Urinary bladder (tissue), 4 donors: Measurements from ENCODE around the gene IRF5. TPM values are rescaled to one million over a fixed set of nuclear protein-coding genes. Genes with fewer than 3 reads are reported as not detected.
"Not testable (repeated sequence)": the region's sequence is repeated elsewhere in the genome, so short reads cannot be mapped to it uniquely, and the experiment has no call there.

Experiments
- DNase-seq: peaks from one replicate; pipeline ENCODE4 v3.0.0-alpha.2; 2015; ENCODE audit errors: extremely low spot score
- H3K27ac ChIP-seq: one replicate; pipeline ENCODE4 v1.5.1; 2013; ENCODE audit warnings: low read depth, mild to moderate bottlenecking, moderate library complexity
- H3K36me3 ChIP-seq: one replicate; pipeline ENCODE4 v1.6.1; 2013; ENCODE audit warnings: mild to moderate bottlenecking, moderate library complexity; ENCODE audit not compliant: insufficient read depth
- H3K4me1 ChIP-seq: one replicate; pipeline ENCODE4 v1.6.1; 2013; ENCODE audit warnings: mild to moderate bottlenecking, moderate library complexity; ENCODE audit not compliant: insufficient read depth
- H3K4me3 ChIP-seq: one replicate; pipeline ENCODE4 v1.5.1; 2013; ENCODE audit warnings: low read depth, low read length
- WGBS: extraction: QIAGEN DNeasy Blood & Tissue Kit; methylation state at CpG from one replicate; pipeline ENCODE4 v1.1.7; 2013; 5-methylcytosine and 5-hydroxymethylcytosine counted together
- polyA plus RNA-seq: library from polyadenylated mRNA; stranded (reverse); fragments of 200-250 nt; gene quantifications from one replicate; pipeline ENCODE4 v1.2.3, GENCODE V29; 2013
- total RNA-seq: library from RNA; depleted of rRNA; stranded (reverse); fragments of >200 nt; gene quantifications from one replicate; pipeline ENCODE4 v1.2.3, GENCODE V29; 2014
- donor health status: healthy with polysubstance abuse.
- donor health status: healthy.

Gene IRF5
- total and polyA plus RNA-seq, 2 donors = 5.0 to 5.3 TPM

- not testable (repeated sequence) for DNase-seq, H3K4me3 ChIP-seq, H3K27ac ChIP-seq, H3K4me1 ChIP-seq, H3K36me3 ChIP-seq
- 93% methylated on average over 14 of the region's 20 CpGs for WGBS
Measured at GRCh38 chr7:128912709-128913495, 24.8 kb upstream of the IRF5 start.

GRCh38 chr7:128913870-128914565 lies 23.7 kb upstream of the IRF5 start:
- Histone ChIP-seq H3K36me3 (no peaks in the 10 kb centered on the region), H3K4me3 (no peak overlapping the region), H3K27ac (no peak overlapping the region), H3K4me1 (no peaks in the 10 kb centered on the region)
- WGBS = 92% methylated on average over 10 of the region's 10 CpGs
- DNase-seq = no peak

- Histone ChIP-seq H3K36me3 (no peaks in the 10 kb centered on the region), H3K27ac (no peak overlapping the region), H3K4me1 (no peaks in the 10 kb centered on the region), H3K4me3 (no peak overlapping the region)
- 36% methylated on average over 11 of the region's 11 CpGs for WGBS
- no peak for DNase-seq
Measured at GRCh38 chr7:128914566-128915151, 23.1 kb upstream of the IRF5 start.

DNA sequence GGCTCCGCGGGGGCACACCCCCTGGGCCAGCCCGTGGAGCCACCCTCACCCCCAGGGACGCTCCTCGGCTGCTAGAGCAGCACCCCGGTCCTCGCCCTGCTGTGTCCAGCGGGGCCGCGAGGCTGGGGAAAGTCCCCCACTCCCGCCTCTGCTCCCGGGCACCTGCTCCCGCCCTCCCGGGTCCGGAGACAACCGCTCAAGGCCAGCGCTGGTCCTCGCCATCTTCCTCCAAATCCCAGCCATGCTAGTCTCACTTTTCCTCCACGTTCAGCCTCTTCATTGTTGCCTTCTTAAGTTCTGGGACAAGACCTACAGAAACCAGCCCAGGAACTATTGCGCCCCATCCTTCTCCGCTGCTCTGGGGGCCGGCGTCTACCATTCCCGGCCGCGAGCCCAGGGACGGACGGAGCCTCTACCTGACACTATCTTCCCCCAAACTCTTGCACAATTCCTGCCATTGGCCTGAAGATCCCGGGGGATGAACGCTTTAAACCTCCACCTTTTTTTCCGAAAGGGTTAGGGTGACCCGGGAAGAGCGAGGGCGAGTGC lies 22.4 kb upstream of the IRF5 start:
- 2% methylated on average over 34 of the region's 34 CpGs for WGBS
- H3K4me1 ChIP-seq = no peaks in the 10 kb centered on the region
- H3K36me3 ChIP-seq = no peaks in the 10 kb centered on the region
- peak overlapping the region; percentile 10 for H3K4me3 ChIP-seq
- no peak overlapping the region for H3K27ac ChIP-seq
- no peak for DNase-seq

DNA sequence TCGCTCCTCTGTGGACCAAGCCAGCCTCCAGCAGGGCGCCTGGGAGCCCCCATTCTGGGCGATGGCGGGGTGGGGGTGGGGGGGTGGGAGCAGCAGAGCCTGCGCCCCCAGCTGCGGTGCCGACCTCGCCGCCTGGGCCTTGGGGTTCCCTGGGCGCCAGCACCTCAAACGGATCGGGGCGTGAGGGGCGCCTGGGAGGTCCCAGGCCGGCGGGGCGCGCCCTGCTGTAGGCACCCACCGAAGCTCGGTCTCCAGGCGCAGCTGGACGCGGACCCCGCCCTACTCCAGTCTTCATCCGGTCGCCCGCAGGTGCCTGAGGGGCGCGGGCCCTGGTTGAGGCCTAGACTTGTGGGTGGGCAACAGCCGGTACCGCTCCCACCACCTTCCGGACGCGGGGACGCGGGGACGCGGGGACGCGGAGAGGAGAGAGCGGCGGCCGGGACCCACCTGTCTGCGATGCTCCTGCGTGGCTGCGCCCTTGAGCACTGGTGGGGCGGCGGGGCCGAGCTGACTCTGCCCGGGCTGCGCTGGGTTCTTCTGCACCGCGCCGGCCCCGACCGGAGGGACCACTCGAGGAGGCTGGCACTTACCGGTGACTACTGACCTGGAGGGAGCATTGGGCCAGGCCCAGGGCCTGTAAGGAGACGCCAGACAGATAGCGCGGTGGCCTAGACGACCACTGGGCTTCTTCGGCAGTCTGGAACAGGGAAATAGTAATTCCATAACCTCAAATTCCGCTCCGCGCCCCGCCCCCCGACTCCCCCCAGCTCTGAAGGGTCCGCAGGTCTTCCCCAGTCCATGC lies 21.7 kb upstream of the IRF5 start:
- no peak for DNase-seq

GRCh38 chr7:128916643-128916915 lies 21.1 kb upstream of the IRF5 start:
- WGBS = 91% methylated on average over 7 of the region's 7 CpGs
- DNase-seq = no peak
- H3K36me3 ChIP-seq = no peaks in the 10 kb centered on the region
- no peak overlapping the region for H3K4me3 ChIP-seq
- H3K4me1 ChIP-seq = no peaks in the 10 kb centered on the region
- H3K27ac ChIP-seq = no peak overlapping the region

More for the DNA sequence above, 21.7 kb upstream of the IRF5 start:
- Histone ChIP-seq H3K4me1 (no peaks in the 10 kb centered on the region), H3K36me3 (no peaks in the 10 kb centered on the region), H3K4me3 (peak overlapping the region; percentile 10), H3K27ac (no peak overlapping the region)
- WGBS = 22% methylated on average over 69 of the region's 69 CpGs

- Histone ChIP-seq H3K27ac (no peak overlapping the region), H3K4me1 (no peaks in the 10 kb centered on the region), H3K4me3 (no peak overlapping the region), H3K36me3 (no peaks in the 10 kb centered on the region)
- DNase-seq = no peak
- 90% methylated on average over 2 of the region's 2 CpGs for WGBS
Measured at GRCh38 chr7:128917122-128917521, 20.6 kb upstream of the IRF5 start.

- Histone ChIP-seq H3K4me1 (no peaks in the 10 kb centered on the region), H3K27ac (no peak overlapping the region), H3K4me3 (no peak overlapping the region), H3K36me3 (no peaks in the 10 kb centered on the region)
- WGBS = 77% methylated on average over 8 of the region's 8 CpGs
- no peak for DNase-seq
Measured at GRCh38 chr7:128918016-128918665, 19.6 kb upstream of the IRF5 start.

GRCh38 chr7:128919241-128919640 lies 18.5 kb upstream of the IRF5 start:
- Histone ChIP-seq H3K4me3 (no peak overlapping the region), H3K4me1 (no peaks in the 10 kb centered on the region), H3K36me3 (no peaks in the 10 kb centered on the region), H3K27ac (no peak overlapping the region)
- no peak for DNase-seq
- 81% methylated on average over 6 of the region's 6 CpGs for WGBS

DNA sequence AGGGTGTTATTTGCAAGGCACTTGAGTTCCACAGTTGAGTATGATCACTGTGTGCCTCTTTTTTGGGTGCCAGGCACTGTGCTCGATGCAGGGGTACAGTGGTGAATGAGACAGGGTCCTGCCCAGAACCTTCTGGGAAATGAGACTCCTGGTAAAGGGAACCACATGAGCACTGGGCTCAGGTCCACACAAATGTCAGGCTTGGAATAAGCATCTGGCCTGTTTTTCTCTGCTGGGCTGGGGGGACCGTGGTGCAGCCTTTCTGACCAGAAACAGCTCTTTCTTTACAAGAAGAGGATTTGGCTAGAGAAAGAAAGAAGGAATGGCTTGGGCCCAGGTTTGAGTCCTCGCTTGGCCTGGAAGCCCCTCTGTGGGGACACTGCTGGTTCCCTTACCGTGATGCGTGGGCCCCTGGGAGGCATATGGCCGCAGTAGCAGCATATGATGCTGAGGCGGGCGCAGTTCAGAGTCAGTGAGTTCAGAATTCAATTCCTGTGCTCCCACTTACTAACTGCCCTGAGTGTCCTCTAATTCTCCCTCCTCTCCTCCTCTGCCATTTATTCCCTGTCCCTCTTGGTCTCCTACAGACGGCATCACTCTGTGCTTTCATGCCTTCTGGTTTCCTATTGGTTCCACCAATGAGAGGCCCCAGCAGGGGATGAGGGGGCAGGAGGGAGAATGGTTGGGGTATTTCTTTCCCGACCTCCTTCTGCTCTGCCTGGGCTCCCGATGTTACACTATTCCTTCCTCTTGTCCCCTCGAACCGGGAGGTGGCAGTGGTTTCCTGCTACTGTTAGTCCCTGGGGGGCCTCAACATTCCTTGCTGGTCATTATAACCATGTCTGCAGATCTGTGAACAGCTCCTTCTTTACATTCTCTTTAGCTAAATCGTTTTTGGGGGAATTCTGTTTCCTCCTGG lies 17.6 kb upstream of the IRF5 start:
- 46% methylated on average over 14 of the region's 14 CpGs for WGBS
- Histone ChIP-seq H3K27ac (no peak overlapping the region), H3K4me1 (no peaks in the 10 kb centered on the region), H3K4me3 (no peak overlapping the region), H3K36me3 (no peaks in the 10 kb centered on the region)
- DNase-seq = no peak

DNA sequence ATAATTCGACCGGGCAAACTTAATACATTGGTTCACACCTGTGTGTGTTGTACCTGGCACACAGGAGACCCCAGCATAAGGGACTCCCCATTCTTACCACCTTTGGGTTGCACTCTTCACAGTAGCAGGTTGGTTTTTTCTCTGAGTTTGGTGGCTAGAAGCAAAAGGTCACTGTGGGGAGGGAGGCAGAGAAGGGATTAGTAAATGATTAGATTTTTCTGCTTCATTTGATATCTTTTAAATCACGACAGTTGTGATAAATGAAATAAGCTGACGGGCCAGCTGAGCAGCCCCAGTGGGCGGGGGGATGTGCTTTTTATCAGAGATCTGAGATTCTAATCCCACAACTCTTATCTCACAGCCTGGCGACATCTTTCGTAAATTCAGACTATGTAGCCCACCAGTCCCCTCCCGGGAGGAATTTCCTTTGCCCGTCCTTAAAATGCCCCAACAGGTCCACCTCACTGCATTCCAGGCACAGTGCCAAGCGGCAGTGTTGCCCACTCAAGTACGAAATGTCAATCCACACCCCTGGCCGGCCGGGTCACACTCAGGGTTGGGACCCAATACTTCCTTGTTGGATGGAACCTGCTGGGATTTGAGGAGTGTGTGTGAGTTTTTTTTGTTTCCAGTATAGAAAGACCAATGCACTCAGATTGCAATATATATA lies 16.7 kb upstream of the IRF5 start:
- no peaks in the 10 kb centered on the region for H3K36me3 ChIP-seq
- DNase-seq = no peak
- H3K27ac ChIP-seq = no peak overlapping the region
- 40% methylated on average over 13 of the region's 13 CpGs for WGBS
- no peaks in the 10 kb centered on the region for H3K4me1 ChIP-seq
- H3K4me3 ChIP-seq = no peak overlapping the region

GRCh38 chr7:128921866-128922440 lies 15.8 kb upstream of the IRF5 start:
- DNase-seq = no peak
- 80% methylated on average over 9 of the region's 9 CpGs for WGBS
- Histone ChIP-seq H3K4me3 (no peak overlapping the region), H3K4me1 (no peaks in the 10 kb centered on the region), H3K27ac (no peak overlapping the region), H3K36me3 (no peaks in the 10 kb centered on the region)
